ENCODE measurements around the gene SERPIND1.
"Not testable (repeated sequence)": the region's sequence is repeated elsewhere in the genome, so short reads cannot be mapped to it uniquely, and the experiment has no call there.

SERPIND1 gene, protein sequence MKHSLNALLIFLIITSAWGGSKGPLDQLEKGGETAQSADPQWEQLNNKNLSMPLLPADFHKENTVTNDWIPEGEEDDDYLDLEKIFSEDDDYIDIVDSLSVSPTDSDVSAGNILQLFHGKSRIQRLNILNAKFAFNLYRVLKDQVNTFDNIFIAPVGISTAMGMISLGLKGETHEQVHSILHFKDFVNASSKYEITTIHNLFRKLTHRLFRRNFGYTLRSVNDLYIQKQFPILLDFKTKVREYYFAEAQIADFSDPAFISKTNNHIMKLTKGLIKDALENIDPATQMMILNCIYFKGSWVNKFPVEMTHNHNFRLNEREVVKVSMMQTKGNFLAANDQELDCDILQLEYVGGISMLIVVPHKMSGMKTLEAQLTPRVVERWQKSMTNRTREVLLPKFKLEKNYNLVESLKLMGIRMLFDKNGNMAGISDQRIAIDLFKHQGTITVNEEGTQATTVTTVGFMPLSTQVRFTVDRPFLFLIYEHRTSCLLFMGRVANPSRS

DNA sequence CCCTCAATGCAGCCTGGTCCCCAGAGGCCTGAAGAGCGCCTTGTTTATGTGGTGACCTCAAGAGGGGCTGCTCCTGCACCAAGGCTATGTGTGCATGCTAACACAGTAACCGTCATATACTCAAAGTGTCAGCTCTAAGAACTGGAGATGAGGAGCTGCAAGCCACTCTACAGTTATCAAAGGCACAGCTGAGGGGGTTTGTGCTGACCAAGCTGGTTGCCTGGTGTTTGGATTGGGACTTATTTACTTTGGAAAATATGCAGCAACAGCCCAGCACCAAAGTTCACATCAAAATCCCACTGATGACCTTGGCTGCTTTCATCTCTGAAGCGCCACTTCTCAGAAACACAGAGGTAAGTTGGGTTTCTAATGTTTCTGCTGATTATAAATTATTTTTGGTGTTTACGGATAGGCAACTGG is at the start of gene SERPIND1:
SERPIND1 (plus strand) TSS at position 321 of the 420 bp plus-strand sequence. CDS start 5,200 bp downstream, outside the sequence.
- no peak for DNase-seq (ENCODE audit: low spot score)

DNA sequence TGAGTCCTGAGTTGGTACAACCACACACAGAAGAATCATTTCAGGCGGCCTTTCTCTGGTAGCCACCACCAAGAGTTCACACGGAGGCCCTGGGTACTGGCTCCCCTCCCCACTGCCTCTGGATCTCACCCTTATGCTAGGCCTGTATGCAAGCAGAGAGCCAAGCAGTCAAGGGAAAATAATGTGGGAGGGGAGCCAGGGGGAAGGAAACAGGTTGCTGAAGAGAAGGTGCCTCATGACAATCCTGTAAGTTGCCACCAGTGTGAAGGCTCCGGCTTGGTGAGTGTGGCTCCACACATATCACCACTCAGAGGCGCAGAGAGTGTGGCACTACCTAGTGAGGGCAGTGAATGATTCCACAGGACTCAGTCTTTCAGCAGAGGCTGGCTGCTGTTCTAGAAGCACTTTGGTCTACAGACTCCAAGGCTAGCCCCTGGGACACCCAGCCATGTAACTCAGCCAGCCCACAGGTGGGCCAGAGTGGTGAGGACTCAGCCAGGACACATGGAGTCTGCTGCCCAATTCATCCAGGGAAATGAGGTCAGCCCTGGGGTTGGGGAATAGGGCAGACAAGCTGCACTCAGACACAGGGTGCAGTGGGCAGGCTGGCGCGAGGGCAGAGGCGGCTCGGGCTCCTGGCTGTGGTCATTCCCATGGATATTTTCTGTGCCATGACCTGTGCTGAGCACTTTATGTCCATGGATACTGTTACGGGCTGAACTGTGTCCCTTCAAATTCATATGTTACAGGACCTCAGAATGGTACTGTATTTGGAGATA is 49.0 kb upstream of the SERPIND1 start:
- DNase-seq (ENCODE audit: low spot score): no peak

DNA sequence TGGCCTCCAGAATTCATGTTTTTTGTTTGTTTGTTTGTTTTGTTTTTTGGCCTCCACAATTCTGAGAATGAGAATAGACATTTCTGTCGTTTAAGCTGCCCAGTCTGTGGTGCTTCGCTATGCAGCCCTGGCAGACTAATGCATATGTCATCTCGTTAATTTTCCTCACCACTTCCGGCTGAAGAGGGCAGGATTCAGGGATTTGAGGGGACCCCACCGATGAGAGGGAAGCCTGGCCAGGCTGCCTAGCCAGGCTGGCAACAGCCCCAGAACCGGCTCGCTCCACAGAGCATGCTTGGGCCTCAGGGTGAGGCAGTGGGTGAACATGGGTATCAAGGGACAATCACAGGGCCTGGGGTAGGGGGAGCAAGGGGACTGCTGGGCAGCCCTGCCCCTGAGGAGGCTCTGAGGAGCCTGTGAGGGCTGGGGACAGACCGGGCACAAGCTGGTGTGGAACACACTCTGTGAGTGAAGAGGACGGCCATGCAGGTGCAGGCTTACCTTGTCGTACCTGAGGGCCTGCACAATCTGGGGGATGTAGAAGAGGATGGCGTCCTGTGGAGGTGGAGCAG is 47.8 kb upstream of the SERPIND1 start:
- DNase-seq (ENCODE audit: low spot score): no peak

DNA sequence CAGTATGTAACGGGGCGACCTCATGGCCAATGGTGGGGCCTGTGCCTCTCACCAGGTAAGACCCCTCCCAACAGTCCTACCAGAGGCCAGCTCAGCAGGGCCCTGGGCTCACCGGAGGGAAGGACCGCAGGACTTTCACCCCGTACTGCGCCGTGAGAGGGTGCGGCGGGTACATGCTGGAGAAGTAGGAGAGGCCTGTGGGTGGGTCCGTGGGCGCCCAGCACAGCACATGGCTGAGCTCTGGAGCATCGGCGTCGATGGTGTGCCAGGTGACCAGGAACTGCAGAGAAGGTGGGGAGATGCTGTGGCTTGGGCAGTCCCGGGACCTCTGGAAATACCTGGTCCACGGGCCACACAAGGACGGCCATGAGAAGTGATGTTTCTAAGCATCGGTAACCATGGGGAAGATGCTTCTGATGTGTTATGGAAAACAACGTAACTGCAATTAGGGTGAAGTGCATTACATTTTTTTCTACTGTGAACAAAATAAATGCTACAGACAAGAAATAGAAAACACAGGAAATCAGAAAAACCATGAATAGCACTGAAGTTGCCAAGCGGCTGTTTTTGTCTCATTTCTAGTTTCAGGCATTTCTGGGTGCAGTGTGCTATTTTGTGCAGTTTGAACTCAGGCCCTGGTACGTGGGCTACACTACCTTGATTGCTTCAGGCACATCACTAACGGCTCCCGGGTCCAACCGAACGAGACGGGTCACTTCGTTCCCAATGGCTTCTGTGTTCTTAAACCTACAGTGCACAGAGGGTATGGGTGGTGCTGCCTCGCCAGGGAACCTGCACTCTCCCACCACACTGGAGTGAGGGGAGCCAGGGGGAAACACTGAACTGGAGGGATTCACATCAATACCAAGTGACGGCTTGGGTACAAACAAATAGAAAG is 46.5 kb upstream of the SERPIND1 start:
- no peak for DNase-seq (ENCODE audit: low spot score)

DNA sequence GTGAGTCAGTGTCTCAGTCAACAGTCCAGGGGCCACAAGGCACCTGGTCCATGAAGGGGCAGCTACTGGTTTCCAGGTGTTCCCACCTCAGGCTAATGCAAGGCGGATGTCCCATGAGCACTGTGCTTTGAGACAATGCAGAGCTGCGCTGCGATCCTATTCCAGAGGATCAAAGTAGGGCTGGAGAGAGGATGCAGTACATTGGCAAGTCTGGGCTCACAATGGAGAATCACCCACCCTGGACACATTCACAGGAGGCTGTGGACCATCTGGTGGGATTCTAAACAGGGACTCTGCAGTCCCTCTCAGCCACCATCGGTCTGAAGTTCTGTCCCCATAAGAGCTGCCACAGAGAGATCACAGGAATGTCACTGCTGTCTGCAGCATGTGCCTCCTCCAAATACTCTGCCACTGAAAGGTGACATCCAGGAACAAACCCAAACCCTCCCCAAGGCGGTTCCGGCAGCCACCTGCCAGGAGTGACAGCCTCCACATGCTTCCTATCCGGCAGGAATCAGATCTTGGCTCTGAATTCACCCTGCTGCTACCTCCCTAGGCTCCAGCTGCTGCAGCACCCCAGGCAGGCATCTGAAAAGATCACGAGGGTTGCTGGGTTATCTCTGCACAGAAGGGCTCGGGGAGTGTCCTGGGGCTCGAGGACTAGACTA is 45.3 kb upstream of the SERPIND1 start:
- no peak for DNase-seq (ENCODE audit: low spot score)

DNA sequence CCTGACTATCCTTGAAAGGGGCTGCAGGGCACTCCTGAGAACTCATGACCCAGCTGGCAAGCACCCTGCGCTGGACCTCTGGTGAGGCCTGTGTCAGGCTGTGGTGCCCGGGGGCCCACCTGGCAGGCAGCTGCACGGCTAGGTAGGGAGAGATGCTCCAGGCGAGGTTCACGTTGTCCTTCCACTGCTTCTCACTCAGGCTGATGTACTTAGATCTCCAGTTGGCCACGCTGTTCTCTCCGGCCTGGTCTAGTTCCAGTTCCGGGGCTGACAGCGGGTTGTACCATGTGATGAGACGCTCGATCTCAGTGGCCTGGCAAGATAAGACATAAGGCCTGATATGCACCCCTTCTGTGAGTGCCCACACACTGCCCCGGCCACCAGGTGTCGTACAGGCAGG is 44.7 kb upstream of the SERPIND1 start:
- no peak for DNase-seq (ENCODE audit: low spot score)

DNA sequence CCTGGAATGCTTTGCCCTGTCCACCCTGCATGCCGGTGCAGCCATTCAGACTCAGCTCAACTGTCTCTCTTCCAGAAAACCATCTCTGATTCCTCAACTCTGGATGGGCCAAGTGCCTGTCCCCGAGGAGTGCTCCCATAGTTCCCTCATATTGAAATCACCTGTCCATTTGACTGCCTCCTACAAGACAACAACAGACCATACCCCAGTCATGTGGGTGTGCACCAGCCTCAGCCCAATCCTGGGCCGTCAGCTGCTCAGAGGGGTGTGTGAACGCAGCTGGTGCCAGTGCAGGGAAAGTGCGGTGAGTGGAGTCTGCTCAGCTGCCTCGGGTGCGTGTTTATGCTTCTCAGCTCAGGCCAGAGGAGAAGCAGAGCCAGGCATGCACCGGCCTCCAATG is 41.5 kb upstream of the SERPIND1 start:
- DNase-seq (ENCODE audit: low spot score): not testable (repeated sequence)

DNA sequence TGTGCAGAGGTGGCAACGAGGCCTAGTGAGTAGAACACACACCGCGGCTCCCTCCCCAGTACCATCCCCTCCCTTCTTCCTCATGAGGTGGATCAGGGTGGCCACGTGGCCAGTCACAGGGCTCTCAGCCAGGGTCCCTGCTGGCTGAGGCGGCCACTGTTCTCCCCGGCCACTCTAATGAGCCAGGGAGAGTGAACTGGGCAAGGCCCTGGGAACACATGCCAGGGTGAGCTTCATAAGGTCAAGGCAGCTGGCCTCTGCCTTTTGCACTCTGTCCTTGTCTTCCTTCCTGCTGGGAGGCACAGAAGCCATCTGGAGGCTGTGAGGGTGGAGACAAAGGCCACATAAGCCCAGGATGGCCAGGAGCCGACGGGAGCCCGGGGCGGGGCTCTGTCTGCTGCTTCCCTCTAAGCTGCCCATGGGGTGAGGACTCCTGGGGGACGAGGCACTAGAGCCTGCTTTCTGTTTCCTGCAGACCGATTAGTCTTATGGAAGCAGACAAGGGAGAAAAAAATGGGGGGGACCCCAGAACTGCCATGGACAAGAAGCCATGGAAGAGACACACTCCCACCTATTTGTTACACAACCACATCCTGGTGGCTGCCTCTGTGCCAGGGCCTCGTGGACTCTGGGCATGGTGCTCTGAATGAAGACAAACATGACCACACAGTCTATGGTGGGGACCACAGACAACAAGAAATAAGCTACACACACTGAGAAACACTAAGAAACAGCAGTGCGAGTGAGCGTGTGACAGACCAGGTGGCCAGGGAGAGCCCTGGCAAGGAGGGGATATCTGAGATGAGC is 38.4 kb upstream of the SERPIND1 start:
- not testable (repeated sequence) for DNase-seq (ENCODE audit: low spot score)

DNA sequence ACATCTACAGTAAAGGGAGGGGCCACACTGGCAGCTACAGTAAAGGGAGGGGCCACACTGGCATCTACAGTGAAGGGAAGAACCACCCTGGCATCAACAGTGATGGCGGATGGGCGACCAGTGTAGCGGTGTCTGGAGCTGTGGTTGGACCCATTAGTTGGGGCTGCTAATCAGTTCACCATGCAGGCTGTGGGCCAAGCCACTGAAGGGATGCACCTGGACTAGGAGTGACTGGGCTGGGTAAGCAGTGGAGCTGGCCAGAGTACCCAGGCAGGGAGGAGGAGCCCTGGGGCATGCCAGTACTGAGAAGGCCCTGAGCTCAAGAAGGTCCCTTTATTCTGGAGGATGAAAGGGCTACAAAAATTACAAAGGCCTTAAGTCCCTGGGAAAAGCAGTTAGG is 37.0 kb upstream of the SERPIND1 start:
- DNase-seq (ENCODE audit: low spot score): not testable (repeated sequence)

DNA sequence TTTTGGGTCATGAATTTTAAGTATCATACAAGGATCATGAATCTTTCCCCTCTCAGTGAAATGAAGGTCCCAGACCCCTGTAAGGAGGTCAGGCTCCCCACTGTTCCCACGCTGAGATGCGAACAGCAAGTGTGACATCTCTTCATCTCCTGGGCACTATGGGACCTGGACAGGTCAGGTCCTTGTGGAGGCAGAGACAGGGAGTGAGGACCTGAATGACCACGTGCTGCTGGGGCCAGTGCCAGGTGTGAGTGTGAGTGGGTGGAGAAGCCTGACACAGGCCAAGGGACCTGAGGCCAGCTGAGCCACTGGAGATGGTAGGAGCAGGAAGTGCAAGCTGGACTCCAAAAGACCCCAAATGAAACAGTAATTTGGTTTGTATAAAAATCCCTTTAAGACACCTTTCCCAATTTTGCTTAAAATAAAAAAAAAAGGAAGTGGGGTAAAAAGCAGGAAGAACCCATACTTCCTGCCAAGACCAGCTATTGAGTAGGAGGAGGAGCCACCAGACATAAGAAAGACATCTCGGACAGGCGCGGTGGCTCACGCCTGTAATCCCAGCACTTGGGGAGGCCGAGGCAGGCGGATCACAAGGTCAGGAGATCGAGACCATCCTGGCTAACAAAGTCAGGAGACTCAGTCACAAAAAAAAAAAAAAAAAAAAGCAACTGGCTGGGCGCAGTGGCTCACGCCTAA is 35.4 kb upstream of the SERPIND1 start:
- DNase-seq (ENCODE audit: low spot score): no peak

DNA sequence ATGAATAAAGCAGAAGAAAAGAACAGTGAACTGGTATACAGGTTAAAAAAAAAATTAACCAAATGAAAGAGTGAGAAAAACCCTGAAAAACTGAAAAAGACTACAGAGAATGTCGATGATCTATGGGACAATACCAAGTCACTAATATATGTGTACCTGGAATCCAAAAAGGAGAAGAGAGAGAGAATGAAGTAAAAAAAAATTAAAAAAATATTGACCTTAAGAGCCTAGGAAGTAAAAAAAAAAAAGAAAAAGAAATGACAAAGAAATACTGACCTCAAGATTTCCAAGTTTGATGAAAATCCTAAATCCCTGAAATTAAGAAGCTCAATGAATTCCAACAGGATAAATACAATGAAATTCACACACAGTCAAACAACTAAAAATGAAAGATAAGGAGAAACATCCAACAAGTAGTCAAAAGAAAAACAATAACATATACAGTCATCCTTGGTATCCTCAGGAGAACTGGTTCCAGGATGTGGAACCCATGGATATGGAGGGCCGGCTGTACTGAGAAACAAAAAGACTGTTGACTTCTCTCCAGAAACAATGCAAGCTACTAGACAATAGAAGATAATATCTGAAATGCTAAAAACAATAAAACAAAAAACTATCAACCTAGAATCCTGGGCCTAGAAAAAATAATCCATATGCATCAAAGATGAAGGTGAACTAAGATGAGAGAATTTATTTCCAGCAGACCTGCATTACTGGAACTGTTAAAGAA is 33.5 kb upstream of the SERPIND1 start:
- no peak for DNase-seq (ENCODE audit: low spot score)

DNA sequence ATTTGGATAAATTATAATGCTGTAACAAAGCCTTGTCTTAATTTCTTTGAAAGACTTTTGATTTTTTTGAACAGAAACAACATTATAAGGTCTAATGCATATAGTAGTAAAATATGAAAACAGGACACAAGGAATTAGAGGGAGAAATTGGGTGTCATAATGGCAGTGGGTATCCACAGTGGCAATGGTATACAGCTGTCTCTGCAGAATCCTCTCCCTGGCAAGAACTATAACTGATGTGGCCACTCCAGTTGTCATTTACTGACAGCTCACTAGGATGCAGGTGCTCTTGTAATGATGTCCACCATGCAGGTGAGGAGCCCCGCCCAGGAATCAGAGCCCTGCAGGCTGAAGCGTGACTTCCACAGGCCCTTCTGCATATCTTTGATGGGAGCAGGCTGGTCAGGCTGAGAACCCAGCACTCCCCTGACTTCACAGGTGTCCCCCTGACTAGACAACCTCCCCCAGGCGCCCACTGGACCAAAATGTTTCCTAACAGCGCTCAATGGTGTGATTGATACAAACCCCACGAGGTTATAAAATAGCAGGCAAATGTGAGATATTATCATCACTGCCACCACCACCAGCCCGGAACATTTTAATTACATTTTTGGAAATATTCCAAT is 32.8 kb upstream of the SERPIND1 start:
- DNase-seq (ENCODE audit: low spot score): no peak

DNA sequence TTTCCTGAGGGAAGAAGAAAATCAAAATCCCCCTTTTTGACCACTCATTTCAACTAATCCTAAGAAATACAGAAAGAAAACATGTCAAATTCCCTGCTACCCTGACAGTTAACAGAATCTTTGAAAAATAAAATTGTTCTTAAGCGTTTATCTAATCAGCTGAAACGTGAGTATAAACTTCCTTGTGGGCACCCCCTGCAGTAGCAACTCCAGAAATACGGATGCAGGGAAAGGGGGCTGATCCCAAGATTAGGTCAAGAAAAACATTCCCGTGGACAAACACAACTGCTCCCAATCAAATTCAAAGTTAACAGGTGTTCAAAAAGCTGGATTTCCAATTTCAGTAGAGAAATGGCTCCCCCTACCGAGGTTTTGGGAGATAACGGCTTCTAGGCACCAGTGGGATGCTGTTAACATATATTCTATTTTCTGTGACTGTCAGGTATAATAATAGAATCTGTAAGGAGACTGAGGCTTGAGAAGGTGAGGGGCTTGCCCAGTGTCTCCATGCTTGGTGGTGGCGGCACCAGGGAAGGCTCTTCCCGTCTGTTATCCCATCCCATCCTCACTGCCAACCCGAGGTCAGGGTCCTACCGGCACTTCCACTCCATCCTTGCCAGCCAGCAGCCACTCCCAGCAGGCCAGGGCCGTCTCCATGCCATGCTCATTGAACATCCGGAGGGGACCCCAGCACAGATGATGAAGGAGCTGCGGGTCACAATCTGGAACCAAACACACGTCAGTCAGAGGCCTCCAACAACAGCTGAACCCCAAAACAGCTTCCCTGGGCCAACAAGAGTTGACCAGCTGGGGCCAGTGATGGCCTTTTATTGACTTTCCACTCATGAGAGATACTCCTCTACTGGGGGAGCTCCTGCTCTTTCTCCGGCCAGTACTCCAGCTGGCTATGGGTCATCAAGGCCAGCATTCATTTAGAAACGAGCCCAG is 32.0 kb upstream of the SERPIND1 start:
- DNase-seq (ENCODE audit: low spot score): peak; percentile 19

DNA sequence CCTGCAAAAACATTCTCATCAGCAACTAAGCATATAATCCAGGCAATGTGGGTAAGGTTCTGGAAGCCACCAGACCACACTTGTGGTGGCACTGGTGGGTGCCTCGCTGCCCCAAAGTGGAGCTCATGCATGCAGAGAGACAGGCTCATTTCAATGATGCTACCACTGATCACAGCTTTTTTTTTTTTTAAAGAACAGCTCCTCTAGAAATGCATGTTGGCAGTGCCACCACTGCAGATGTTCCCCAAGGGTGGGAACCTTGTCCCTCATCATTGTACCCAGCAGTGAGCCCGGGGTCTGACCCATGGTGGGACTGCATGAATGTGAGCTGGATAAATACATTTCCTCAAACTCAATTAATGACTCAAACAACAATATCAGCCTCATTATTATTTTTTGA is 31.1 kb upstream of the SERPIND1 start:
- DNase-seq (ENCODE audit: low spot score): no peak

DNA sequence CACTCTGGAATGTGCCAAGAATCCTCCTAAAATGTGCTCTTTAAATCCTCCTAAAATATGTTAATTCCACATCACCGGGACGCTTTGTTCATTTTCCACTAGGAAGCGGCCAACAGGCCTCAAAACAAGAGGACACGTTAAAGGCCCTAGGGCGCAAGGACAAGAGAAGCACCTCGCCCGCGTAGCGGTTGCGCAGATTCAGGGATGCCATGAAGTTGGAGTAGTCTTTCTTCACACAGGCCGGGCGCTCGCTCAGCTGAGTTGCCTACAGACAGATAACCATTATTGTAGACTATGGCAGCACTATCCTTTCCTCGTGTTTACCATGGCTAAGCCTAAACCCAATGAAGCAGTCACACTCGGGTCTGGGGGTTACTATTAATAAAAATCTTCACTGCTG is 29.5 kb upstream of the SERPIND1 start:
- no peak for DNase-seq (ENCODE audit: low spot score)

DNA sequence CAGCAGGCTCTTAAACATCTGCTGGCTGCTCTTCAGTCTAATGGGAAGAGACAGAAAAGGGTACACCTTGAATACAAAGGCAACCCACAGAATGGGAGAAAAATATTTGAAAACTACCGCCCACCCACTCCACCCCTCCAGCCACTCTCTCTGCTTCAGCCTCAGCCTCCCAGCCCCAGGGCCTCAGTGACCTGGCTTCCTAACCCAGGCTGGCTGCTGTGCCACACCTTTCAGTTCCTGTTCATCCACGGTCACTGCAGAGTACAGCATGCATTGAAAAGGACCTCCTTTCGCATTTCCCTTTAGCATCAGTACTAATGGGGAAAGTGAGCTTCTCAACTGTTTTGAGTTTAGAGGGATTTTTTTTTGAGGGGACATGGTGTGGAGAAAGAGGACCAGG is 28.8 kb upstream of the SERPIND1 start:
- DNase-seq (ENCODE audit: low spot score): no peak

Data from globus pallidus (tissue), 1 donor.